GM21526 (cell line): Measurements from ENCODE around the gene CTNNA1.
"Not testable (repeated sequence)": the region's sequence is repeated elsewhere in the genome, so short reads cannot be mapped to it uniquely, and the experiment has no call there.

Experiments used
- ATAC-seq: cut with Tn5 transposase; IDR thresholded peaks from one replicate; pipeline ENCODE4 v1.9.1; 2021; ENCODE audit warnings: moderate library complexity; ENCODE audit not compliant: unreplicated experiment, low FRiP score

CTNNA1 gene

GRCh38 chr5:138803935-138804334 is 50.7 kb downstream of the CTNNA1 start:
- ATAC-seq: no peak

- ATAC-seq: no peak
Measured at GRCh38 chr5:138805096-138805495, 51.9 kb downstream of the CTNNA1 start.

- ATAC-seq: no peak
Measured at GRCh38 chr5:138807182-138807581, 54.0 kb downstream of the CTNNA1 start.

- ATAC-seq: no peak
Measured at GRCh38 chr5:138809391-138809790, 56.2 kb downstream of the CTNNA1 start.

- not testable (repeated sequence) for ATAC-seq
Measured at GRCh38 chr5:138810861-138811260, 57.6 kb downstream of the CTNNA1 start.

- no peak for ATAC-seq
Measured at GRCh38 chr5:138815529-138815928, 62.3 kb downstream of the CTNNA1 start.

- ATAC-seq: no peak
Measured at GRCh38 chr5:138817241-138817640, 64.0 kb downstream of the CTNNA1 start.

- no peak for ATAC-seq
Measured at GRCh38 chr5:138819081-138819480, 65.9 kb downstream of the CTNNA1 start.

- ATAC-seq: no peak
Measured at GRCh38 chr5:138820695-138821094, 67.5 kb downstream of the CTNNA1 start.

- no peak for ATAC-seq
Measured at GRCh38 chr5:138824516-138824915, 71.3 kb downstream of the CTNNA1 start.

GRCh38 chr5:138824924-138825863 is 72.0 kb downstream of the CTNNA1 start:
- ATAC-seq: no peak

GRCh38 chr5:138828556-138828955 is 75.3 kb downstream of the CTNNA1 start:
- no peak for ATAC-seq

GRCh38 chr5:138829341-138829740 is 76.1 kb downstream of the CTNNA1 start:
- no peak for ATAC-seq

GRCh38 chr5:138831703-138832102 is 78.5 kb downstream of the CTNNA1 start:
- no peak for ATAC-seq

GRCh38 chr5:138832218-138832617 is 79.0 kb downstream of the CTNNA1 start:
- ATAC-seq: no peak

GRCh38 chr5:138833080-138833479 is 79.9 kb downstream of the CTNNA1 start:
- ATAC-seq: no peak

GRCh38 chr5:138833726-138834480 is 80.7 kb downstream of the CTNNA1 start:
- ATAC-seq: no peak

- ATAC-seq: not testable (repeated sequence)
Measured at GRCh38 chr5:138834853-138835252, 81.6 kb downstream of the CTNNA1 start.

- ATAC-seq: no peak
Measured at GRCh38 chr5:138837160-138837559, 83.9 kb downstream of the CTNNA1 start.

- no peak for ATAC-seq
Measured at GRCh38 chr5:138840103-138840502, 86.9 kb downstream of the CTNNA1 start.

GRCh38 chr5:138841531-138841930 is 88.3 kb downstream of the CTNNA1 start:
- ATAC-seq: no peak
